WERI-Rb-1 (cell line): Measurements from ENCODE around the gene ADARB2.

ENCODE experiments used
- DNase-seq: peaks from one replicate; pipeline ENCODE4 v3.0.0-alpha.2; 2020
- H3K27ac ChIP-seq: fragments of 250-450 bp; sonication (Bioruptor Pico); 2 replicates; pipeline ENCODE4 v1.5.1; 2020; ENCODE audit warnings: mild to moderate bottlenecking, moderate library complexity
- H3K27me3 ChIP-seq: fragments of 250-450 bp; sonication (Bioruptor Pico); 2 replicates; pipeline ENCODE4 v1.5.1; 2021; ENCODE audit warnings: mild to moderate bottlenecking, low read depth, moderate library complexity; ENCODE audit not compliant: insufficient read depth, severe bottlenecking
- H3K36me3 ChIP-seq: fragments of 250-450 bp; sonication (Bioruptor Pico); 2 replicates; pipeline ENCODE4 v1.5.1; 2020; ENCODE audit warnings: mild to moderate bottlenecking, moderate library complexity
- H3K4me3 ChIP-seq: 2 replicates; pipeline ENCODE4 v1.5.1; 2011; ENCODE audit warnings: low read depth, mild to moderate bottlenecking, control low read depth, low read length
- H3K9me3 ChIP-seq: fragments of 250-450 bp; sonication (Bioruptor Pico); 2 replicates; pipeline ENCODE4 v1.5.1; 2021; ENCODE audit warnings: mild to moderate bottlenecking, moderate library complexity; ENCODE audit not compliant: severe bottlenecking
- TF ChIP-seq, protein P1 (sequence below): IDR thresholded peaks from 2 replicates; pipeline ENCODE4 v1.5.1; 2011; ENCODE audit warnings: low read depth, mild to moderate bottlenecking, control low read depth, inconsistent platforms, low read length

ADARB2 gene

DNA sequence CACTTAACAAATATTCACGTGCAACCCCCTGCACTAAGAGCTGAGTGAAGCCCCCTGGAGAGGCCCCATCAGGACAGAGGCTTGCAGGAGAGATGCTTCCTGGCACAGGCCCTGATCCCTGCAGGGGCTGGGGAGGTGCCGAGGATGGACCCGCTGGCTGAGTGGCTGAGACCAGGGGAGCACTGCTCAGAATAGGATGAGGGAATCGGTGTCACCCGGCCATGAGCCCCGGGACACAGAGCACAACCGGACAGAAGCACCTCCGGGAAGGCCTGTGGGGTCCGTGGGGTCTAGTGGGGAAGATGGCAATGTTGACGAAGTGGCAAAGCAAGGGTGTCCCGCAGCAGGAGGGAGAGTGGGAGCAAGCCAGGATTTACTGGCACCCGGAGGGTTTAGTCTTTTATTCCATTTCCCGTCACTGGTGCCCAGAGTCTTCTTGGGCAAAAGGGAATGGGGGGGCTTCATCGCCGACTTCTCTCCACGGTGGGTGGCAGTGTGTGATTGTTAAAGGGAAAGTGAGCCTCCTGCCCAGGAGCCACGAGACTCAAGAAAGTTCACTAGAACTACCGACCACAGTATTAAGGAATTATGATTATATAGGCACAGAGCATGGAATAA, 140.7 kb downstream of the ADARB2 start:
- no peak overlapping the region for H3K27ac ChIP-seq

DNA sequence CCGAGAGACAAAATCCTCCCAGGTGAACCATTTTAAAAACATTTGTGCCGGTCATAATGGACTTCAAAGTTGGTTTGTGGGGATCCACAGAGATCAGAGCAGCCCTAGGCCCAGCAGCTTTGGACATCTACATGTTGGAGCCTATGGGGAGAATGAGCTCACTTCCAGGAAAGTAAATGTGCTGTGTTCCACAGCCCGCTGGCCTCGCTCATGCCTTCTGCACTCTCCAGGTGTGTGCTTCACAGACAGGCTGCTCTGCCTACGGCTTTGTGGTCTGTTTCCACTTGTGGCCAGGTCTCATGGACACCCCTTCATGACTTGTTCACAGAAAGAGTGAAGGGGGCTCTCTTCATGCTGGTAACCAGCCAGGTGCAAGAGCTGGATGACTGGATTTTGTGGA, 141.6 kb downstream of the ADARB2 start:
- H3K36me3 ChIP-seq: no peaks in the 10 kb centered on the region
- H3K9me3 ChIP-seq: no peaks in the 10 kb centered on the region
- no peak overlapping the region for H3K27ac ChIP-seq
- no peak overlapping the region for H3K4me3 ChIP-seq
- DNase-seq: no peak
- TF ChIP-seq, protein P1, sequence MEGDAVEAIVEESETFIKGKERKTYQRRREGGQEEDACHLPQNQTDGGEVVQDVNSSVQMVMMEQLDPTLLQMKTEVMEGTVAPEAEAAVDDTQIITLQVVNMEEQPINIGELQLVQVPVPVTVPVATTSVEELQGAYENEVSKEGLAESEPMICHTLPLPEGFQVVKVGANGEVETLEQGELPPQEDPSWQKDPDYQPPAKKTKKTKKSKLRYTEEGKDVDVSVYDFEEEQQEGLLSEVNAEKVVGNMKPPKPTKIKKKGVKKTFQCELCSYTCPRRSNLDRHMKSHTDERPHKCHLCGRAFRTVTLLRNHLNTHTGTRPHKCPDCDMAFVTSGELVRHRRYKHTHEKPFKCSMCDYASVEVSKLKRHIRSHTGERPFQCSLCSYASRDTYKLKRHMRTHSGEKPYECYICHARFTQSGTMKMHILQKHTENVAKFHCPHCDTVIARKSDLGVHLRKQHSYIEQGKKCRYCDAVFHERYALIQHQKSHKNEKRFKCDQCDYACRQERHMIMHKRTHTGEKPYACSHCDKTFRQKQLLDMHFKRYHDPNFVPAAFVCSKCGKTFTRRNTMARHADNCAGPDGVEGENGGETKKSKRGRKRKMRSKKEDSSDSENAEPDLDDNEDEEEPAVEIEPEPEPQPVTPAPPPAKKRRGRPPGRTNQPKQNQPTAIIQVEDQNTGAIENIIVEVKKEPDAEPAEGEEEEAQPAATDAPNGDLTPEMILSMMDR: no peak
- H3K27me3 ChIP-seq: no peaks in the 10 kb centered on the region

More for the DNA sequence above, 140.7 kb downstream of the ADARB2 start:
- no peak overlapping the region for H3K4me3 ChIP-seq
- no peaks in the 10 kb centered on the region for H3K36me3 ChIP-seq
- no peak for DNase-seq
- H3K9me3 ChIP-seq: no peaks in the 10 kb centered on the region
- TF ChIP-seq, protein P1: no peak
- H3K27me3 ChIP-seq: no peaks in the 10 kb centered on the region

DNA sequence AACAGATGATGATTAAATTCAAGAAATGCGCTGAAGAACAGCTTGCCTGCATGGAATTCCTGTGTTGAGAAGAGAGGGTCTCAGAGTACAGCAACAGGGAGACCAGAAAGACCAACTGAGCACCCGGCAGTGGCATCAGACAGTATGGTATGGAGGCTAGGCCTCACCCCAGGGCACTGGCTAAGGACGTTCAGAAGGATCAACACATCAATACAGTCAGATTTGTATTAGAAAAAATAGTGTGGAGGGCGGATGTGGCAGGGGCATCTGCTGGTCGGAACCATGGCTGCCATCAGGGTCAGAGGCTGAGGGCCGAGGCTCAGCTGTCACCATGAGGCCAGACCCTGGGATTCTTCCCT, 142.1 kb downstream of the ADARB2 start:
- H3K36me3 ChIP-seq: no peaks in the 10 kb centered on the region
- DNase-seq: no peak
- H3K9me3 ChIP-seq: no peaks in the 10 kb centered on the region
- no peaks in the 10 kb centered on the region for H3K27me3 ChIP-seq
- H3K4me3 ChIP-seq: no peak overlapping the region
- TF ChIP-seq, protein P1: no peak
- no peak overlapping the region for H3K27ac ChIP-seq

DNA sequence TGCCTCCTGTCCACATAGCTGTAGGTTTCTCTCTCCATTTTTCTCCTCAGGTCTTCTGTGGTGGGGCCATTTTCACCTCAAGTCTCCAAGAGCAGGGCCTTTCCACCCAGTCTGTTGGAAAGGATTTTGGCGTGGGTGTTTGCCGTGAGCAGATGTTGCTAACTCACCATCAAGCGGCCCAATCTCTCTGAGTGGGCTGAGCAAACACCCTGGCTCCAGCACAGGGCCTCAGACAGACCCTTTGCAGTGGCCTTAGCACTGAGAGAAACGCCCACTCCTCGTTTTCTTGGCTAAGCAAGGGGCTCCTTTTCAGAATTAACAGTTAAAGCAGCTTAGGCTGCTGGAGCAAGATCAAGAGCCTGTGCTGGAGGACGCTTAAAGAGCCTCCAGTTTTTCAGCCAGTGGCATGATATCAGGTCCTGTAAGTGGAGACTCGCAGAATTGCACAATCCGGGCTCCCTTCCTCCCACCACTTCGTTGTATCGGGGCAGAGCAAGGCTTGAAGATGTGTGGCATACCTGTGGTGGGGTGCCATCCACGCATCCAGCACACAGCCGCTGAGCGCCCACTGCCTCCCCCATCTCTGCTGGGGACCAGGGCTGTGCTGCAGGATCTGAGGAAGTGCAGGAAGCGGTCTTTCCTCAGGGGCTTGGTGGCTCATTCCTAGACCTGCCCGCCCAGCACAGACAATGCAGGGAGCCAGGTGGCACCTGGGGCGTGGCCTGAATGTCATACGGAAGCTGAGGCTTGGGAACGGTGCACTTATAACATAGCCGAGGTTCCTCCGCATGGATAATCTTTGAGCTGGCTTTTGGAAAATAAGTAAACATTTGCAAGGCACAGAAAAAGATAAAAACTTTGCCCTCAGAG, 142.7 kb downstream of the ADARB2 start:
- Histone ChIP-seq H3K27me3 (peaks cover 5% of the 10 kb centered on the region), H3K36me3 (no peaks in the 10 kb centered on the region), H3K4me3 (no peak overlapping the region), H3K9me3 (no peaks in the 10 kb centered on the region), H3K27ac (no peak overlapping the region)
- TF ChIP-seq, protein P1: no peak
- no peak for DNase-seq

DNA sequence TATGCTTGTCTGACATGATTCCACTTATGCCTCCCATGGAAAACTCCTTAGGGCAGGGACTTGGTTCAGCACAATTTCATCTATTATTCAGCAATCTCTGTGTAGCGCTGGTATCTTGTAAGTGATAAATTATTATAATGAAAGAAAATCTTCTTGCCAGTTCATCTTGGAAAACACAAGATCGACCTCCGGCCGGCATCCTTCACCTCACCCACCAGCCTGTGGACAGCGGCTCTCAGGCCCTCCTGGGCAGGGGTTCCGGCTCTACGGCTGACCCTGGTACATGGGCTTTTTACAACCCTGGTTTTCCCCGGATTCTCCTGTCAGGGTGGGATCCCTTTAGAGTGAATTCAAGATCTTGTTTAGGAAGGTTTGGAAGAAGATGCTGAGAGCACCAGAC, 145.6 kb downstream of the ADARB2 start:
- Histone ChIP-seq H3K27ac (no peak overlapping the region), H3K4me3 (no peak overlapping the region), H3K27me3 (peaks cover 17% of the 10 kb centered on the region), H3K36me3 (no peaks in the 10 kb centered on the region), H3K9me3 (no peaks in the 10 kb centered on the region)
- TF ChIP-seq, protein P1: no peak
- no peak for DNase-seq
